GM18507 (cell line): ENCODE data around the gene ADGRL1.

ENCODE experiments used
- DNase-seq: peaks from one replicate; pipeline ENCODE4 v3.0.0; 2011; ENCODE audit warnings: low read depth; ENCODE audit not compliant: insufficient read length; ENCODE audit errors: extremely low spot score
- FAIRE-seq: peaks from 2 replicates; lab custom pipeline; 2011; peaks lifted over from hg19 to GRCh38; lab: Jason Lieb, UNC

The ADGRL1 gene

GRCh38 chr19:14119146-14119545 lies 86.8 kb downstream of the ADGRL1 start:
- no peak for FAIRE-seq
- DNase-seq: no peak

- DNase-seq: no peak
- peak; percentile 9 for FAIRE-seq
Measured at GRCh38 chr19:14118165-14119051, 87.6 kb downstream of the ADGRL1 start.

- FAIRE-seq: peak; percentile 98
Measured at GRCh38 chr19:14117668-14118164, 88.3 kb downstream of the ADGRL1 start, which contains the start of gene PRKACA. TSS of gene PRKACA (minus strand) at chr19:14117762. CDS start at chr19:14117547, 215 bp downstream.

GRCh38 chr19:14116918-14117578 lies 88.9 kb downstream of the ADGRL1 start:
- DNase-seq (no peak), FAIRE-seq (no peak)

More at GRCh38 chr19:14117668-14118164, 88.3 kb downstream of the ADGRL1 start, which contains the start of gene PRKACA:
- DNase-seq: peak; percentile 98

- no peak for DNase-seq
- FAIRE-seq: no peak
Measured at GRCh38 chr19:14116525-14116917, 89.4 kb downstream of the ADGRL1 start.

- FAIRE-seq (no peak), DNase-seq (no peak)
Measured at GRCh38 chr19:14115756-14116155, 90.2 kb downstream of the ADGRL1 start.

- no peak for FAIRE-seq
- no peak for DNase-seq
Measured at GRCh38 chr19:14114854-14115253, 91.1 kb downstream of the ADGRL1 start.

- FAIRE-seq (no peak), DNase-seq (no peak)
Measured at GRCh38 chr19:14114439-14114838, 91.5 kb downstream of the ADGRL1 start.

GRCh38 chr19:14113762-14114414 lies 92.1 kb downstream of the ADGRL1 start:
- FAIRE-seq (no peak), DNase-seq (no peak)

- DNase-seq (no peak), FAIRE-seq (no peak)
Measured at GRCh38 chr19:14112809-14113385, 93.1 kb downstream of the ADGRL1 start.

- DNase-seq (no peak), FAIRE-seq (no peak)
Measured at GRCh38 chr19:14112051-14112808, 93.7 kb downstream of the ADGRL1 start.

- FAIRE-seq: no peak
Measured at GRCh38 chr19:14111486-14111885, 94.5 kb downstream of the ADGRL1 start.

GRCh38 chr19:14110650-14111049 lies 95.3 kb downstream of the ADGRL1 start:
- FAIRE-seq (no peak), DNase-seq (no peak)

More at GRCh38 chr19:14111486-14111885, 94.5 kb downstream of the ADGRL1 start:
- no peak for DNase-seq

- FAIRE-seq (no peak), DNase-seq (no peak)
Measured at GRCh38 chr19:14107581-14108461, 98.1 kb downstream of the ADGRL1 start.

GRCh38 chr19:14106840-14107239 lies 99.1 kb downstream of the ADGRL1 start:
- DNase-seq (no peak), FAIRE-seq (no peak)

- FAIRE-seq: no peak
Measured at GRCh38 chr19:14105680-14106079, 100.3 kb downstream of the ADGRL1 start.

GRCh38 chr19:14103310-14103709 lies 102.7 kb downstream of the ADGRL1 start:
- DNase-seq (no peak), FAIRE-seq (no peak)

More at GRCh38 chr19:14105680-14106079, 100.3 kb downstream of the ADGRL1 start:
- DNase-seq: no peak

- FAIRE-seq (no peak), DNase-seq (no peak)
Measured at GRCh38 chr19:14102756-14103155, 103.2 kb downstream of the ADGRL1 start.
